Left lung (tissue), 8 donors: Measurements from ENCODE around the gene VAMP3. TPM values are rescaled to one million over a fixed set of nuclear protein-coding genes. Genes with fewer than 3 reads are reported as not detected.

Source experiments
- polyA plus RNA-seq, 6 donors: library from polyadenylated mRNA; unstranded; fragments of 120-200 nt; gene quantifications; one replicate each; pipeline ENCODE4 v1.2.1, GENCODE V29; 2013; ENCODE audit not compliant: insufficient read length in 6 of 6
- total RNA-seq, 2 donors: library from RNA; stranded (reverse); fragmentation: NEBNext Ultra II Directional; extraction: Animal tissue kit (Norgen Biotek cat#: 25700); gene quantifications; one replicate each; pipeline ENCODE4 v1.2.1, GENCODE V29; 2021
- donor health status: DM: no; HTN: yes; CAD: no.
- donor health status: DM: no; HTN: no; CAD: no.

VAMP3 gene
- total and polyA plus RNA-seq, 8 donors, result 110 to 130 (median 120) TPM

Other genes starting within 250 kb of the VAMP3 start
- gene PER3, start 13.0 kb downstream of the VAMP3 start, total RNA-seq, result 10 to 100 TPM; 14.8 to 16.1 TPM
- 10 to 100 TPM in 5 of 6 donors, 1 to 10 TPM in 1; 9.9 to 16.0 (median 11.2) TPM for gene PER3, start 13.0 kb downstream of the VAMP3 start, polyA plus RNA-seq
- under 1 TPM in 1 of 2 donors, not detected in 1; 0.58 TPM for gene UTS2, start 81.8 kb downstream of the VAMP3 start, total RNA-seq
- under 1 TPM in 1 of 6 donors, not detected in 5; 0.26 TPM for gene UTS2, start 81.8 kb downstream of the VAMP3 start, polyA plus RNA-seq
- 1 to 10 TPM in 1 of 2 donors, under 1 TPM in 1; 0.70 to 4.3 TPM for gene TNFRSF9, start 169.5 kb downstream of the VAMP3 start, total RNA-seq
- gene TNFRSF9, start 169.5 kb downstream of the VAMP3 start, polyA plus RNA-seq, result under 1 TPM; 0.11 to 0.25 (median 0.18) TPM
- 100 to 1,000 TPM; 227 to 262 TPM for gene PARK7, start 190.4 kb downstream of the VAMP3 start, total RNA-seq
- 100 to 1,000 TPM; 278 to 307 (median 292) TPM for gene PARK7, start 190.4 kb downstream of the VAMP3 start, polyA plus RNA-seq